GM18505 (cell line): ENCODE results near the gene VSTM4.

ENCODE experiments used
- ATAC-seq: cut with Tn5 transposase; IDR thresholded peaks from one replicate; pipeline ENCODE4 v1.9.1; 2021; ENCODE audit not compliant: unreplicated experiment
- POLR2A ChIP-seq: IDR thresholded peaks from 4 replicates; pipeline ENCODE4 v1.6.1; 2011; ENCODE audit warnings: borderline replicate concordance; ENCODE audit not compliant: insufficient read depth, insufficient read length; ENCODE audit errors: extremely low read depth

VSTM4 gene

GRCh38 chr10:49115015-49115795 is at the start of gene VSTM4:
TSS of gene VSTM4 (minus strand) at chr10:49115522. CDS start at chr10:49115485, 37 bp downstream.
- no peak for TF ChIP-seq POLR2A
- no peak for ATAC-seq

- peak; percentile 87 for ATAC-seq
- no peak for TF ChIP-seq POLR2A
Measured at GRCh38 chr10:49164559-49165188, 49.4 kb upstream of the VSTM4 start.

- ATAC-seq = no peak
- no peak for TF ChIP-seq POLR2A
Measured at GRCh38 chr10:49163741-49164140, 48.4 kb upstream of the VSTM4 start.

- TF ChIP-seq POLR2A = no peak
- no peak for ATAC-seq
Measured at GRCh38 chr10:49162761-49163310, 47.5 kb upstream of the VSTM4 start.

- TF ChIP-seq POLR2A = no peak
- ATAC-seq = no peak
Measured at GRCh38 chr10:49162063-49162462, 46.7 kb upstream of the VSTM4 start.

- no peak for ATAC-seq
- no peak for TF ChIP-seq POLR2A
Measured at GRCh38 chr10:49161411-49161997, 46.2 kb upstream of the VSTM4 start.

- TF ChIP-seq POLR2A = no peak
- no peak for ATAC-seq
Measured at GRCh38 chr10:49160814-49161213, 45.5 kb upstream of the VSTM4 start.

- no peak for TF ChIP-seq POLR2A
- no peak for ATAC-seq
Measured at GRCh38 chr10:49160110-49160509, 44.8 kb upstream of the VSTM4 start.

- TF ChIP-seq POLR2A = no peak
- ATAC-seq = no peak
Measured at GRCh38 chr10:49158915-49159314, 43.6 kb upstream of the VSTM4 start.

- no peak for ATAC-seq
- TF ChIP-seq POLR2A = no peak
Measured at GRCh38 chr10:49158404-49158803, 43.1 kb upstream of the VSTM4 start.

- no peak for ATAC-seq
- TF ChIP-seq POLR2A = no peak
Measured at GRCh38 chr10:49157229-49157628, 41.9 kb upstream of the VSTM4 start.

GRCh38 chr10:49154641-49155040 is 39.3 kb upstream of the VSTM4 start:
- no peak for ATAC-seq
- no peak for TF ChIP-seq POLR2A

GRCh38 chr10:49153971-49154370 is 38.6 kb upstream of the VSTM4 start:
- no peak for ATAC-seq
- TF ChIP-seq POLR2A = no peak

GRCh38 chr10:49153115-49153514 is 37.8 kb upstream of the VSTM4 start:
- TF ChIP-seq POLR2A = no peak
- no peak for ATAC-seq

GRCh38 chr10:49152663-49153062 is 37.3 kb upstream of the VSTM4 start:
- no peak for TF ChIP-seq POLR2A
- no peak for ATAC-seq

GRCh38 chr10:49152037-49152436 is 36.7 kb upstream of the VSTM4 start:
- no peak for TF ChIP-seq POLR2A
- no peak for ATAC-seq
